ENCODE results near the gene BEST2. TPM values are rescaled to one million over a fixed set of nuclear protein-coding genes. Genes with fewer than 3 reads are reported as not detected.

BEST2 gene
- total and polyA plus RNA-seq, 2 of the 4 experiments (the other 2 are of a cell fraction): not detected

DNA sequence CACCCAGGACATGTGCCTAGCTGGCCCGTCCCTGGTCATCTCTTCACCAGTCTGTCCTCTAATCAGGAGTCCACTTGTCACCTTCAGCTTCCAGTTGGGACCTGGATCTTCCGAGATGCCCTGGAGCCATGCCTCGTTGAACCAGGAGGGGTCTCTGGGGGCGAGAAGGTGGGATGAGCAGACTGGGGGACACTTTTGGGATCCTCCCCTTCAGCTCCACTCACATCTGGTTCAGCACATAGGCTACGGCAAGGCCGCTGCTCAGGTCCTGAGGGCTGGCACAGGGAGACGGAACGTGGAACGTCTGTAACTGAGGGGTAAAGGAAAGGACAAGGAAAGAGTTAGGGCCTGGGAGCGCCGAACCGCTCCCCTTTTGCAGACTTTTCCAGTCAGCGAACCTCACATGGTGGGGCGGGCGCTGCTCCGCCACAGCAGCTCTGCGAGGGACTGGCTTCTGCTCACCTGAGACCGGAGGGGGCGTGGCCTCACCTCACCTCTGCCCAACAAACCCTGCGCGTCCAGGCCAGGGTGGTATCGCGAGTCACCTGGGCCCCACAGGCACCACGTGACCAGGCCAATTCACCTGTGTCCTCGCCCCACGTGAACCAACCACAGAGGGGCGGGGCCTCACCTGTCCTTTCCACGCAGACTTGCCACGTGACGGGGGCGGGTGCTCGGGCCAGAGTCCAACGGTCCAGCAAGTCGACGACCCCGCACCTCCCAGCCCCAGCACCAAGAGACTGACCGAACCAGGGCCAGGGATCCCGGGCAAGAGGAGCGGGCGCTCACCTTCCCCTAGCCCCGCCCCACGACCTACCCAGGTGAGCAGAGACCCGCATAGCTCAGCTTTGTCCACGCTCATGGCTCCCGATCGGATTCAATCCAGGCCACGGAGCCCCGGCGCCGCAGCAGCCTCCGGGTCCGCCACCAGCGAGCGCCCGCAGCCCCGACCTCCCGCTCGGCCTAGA lies 23.3 kb downstream of the BEST2 start, which contains the start of gene HOOK2:
Gene HOOK2, minus strand, starts transcription at position 965 of the 968 bp plus-strand sequence. Its CDS starts 103 bp downstream, at position 862.
- peak within 1 kb of the TSS; percentile 51 for H3K27ac ChIP-seq (ENCODE audit: insufficient read depth, low read length)
- DNase-seq: no peak
- H2BK20ac ChIP-seq (ENCODE audit: low read depth, low read length): 0 out of 2 replicates have a peak within 1 kb of the TSS, but pooled peaks have one; percentile 73
- H3K18ac ChIP-seq (ENCODE audit: low read depth, low read length): peak within 1 kb of the TSS; percentile 33
- peak within 1 kb of the TSS; percentile 81 for H4K91ac ChIP-seq (ENCODE audit: insufficient read depth, low read depth, low read length)
- peak within 1 kb of the TSS; percentile 43 for H4K5ac ChIP-seq (ENCODE audit: low read depth, low read length)
- peak within 1 kb of the TSS; percentile 75 for H3K4me3 ChIP-seq (ENCODE audit: insufficient read depth, low read depth, low read length)
- BruUV-seq (replicated peaks): no TSS peak
- H3K9me1 ChIP-seq (ENCODE audit: insufficient read depth, low read length): peaks cover 18% of the 10 kb centered on the region
- peak within 1 kb of the TSS; percentile 95 for H2AK9ac ChIP-seq (replicated peaks; ENCODE audit: low read depth, low read length, poor library complexity)
- peaks cover 17% of the 10 kb centered on the region for H3K4me1 ChIP-seq (ENCODE audit: control insufficient read depth, insufficient read depth, low read length)
- dilution Hi-C loops (cut with HindIII; ENCODE audit: low sequenced_read_pairs, unreplicated experiment): no loop called here
- TF ChIP-seq MAFK (IDR thresholded peaks at IDR 0.05; ENCODE audit: low read depth, low read length) (no peak), CEBPB (IDR thresholded peaks at IDR 0.05; ENCODE audit: low read depth, low read length) (no peak), MXI1 (IDR thresholded peaks at IDR 0.05; ENCODE audit: borderline replicate concordance, low read depth, low read length) (peak; percentile 31; the same call in 1 of the 2 replicates), FOS (IDR thresholded peaks at IDR 0.05; ENCODE audit: low read depth, low read length) (no peak), SMC3 (IDR thresholded peaks at IDR 0.05; ENCODE audit: low read depth, low read length) (no peak), USF2 (IDR thresholded peaks at IDR 0.05; ENCODE audit: low read depth, low read length) (peak; percentile 63), MAZ (IDR thresholded peaks at IDR 0.05; ENCODE audit: borderline replicate concordance, low read depth, low read length) (no peak), CTCF (conservative IDR thresholded peaks at IDR 0.05; ENCODE audit: low read depth, low read length) (no peak), CHD1 (IDR thresholded peaks at IDR 0.05; ENCODE audit: low read depth, low read length) (no peak)
- H2AK5ac ChIP-seq (ENCODE audit: low read depth, low read length): peak within 1 kb of the TSS; percentile 94
- peak within 1 kb of the TSS; percentile 91 for H3K4ac ChIP-seq (ENCODE audit: low read depth, low read length)
- WGBS, 2 experiments (ENCODE audit: extremely low coverage in 2 of 2, insufficient read length in 1 of 2): 9% methylated on average over 26 of the region's 58 CpGs; no CpG with 5 or more reads in 1 of the 2 experiments
- peak within 1 kb of the TSS; percentile 97 for H2AFZ ChIP-seq (replicated peaks; ENCODE audit: low read length, poor library complexity)
- 0 out of 2 replicates have a peak within 1 kb of the TSS, but pooled peaks have one; percentile 52 for H3K23ac ChIP-seq (ENCODE audit: low read depth, low read length)
- peak within 1 kb of the TSS; percentile 71 for H3K9ac ChIP-seq (ENCODE audit: low read depth, low read length)
- H3K79me1 ChIP-seq (ENCODE audit: low read depth in 1 of 2, low read length in 2 of 2): peaks cover 0 to 32% of the 10 kb centered on the region in 2 experiments; a peak in 3 of 4 replicates
- CTCF ChIA-PET: interaction anchor here (1.3 to 1.4 kb wide), 2 partner anchors 9 to 17 kb away, joined by 3 to 4 read pairs; no protein-coding TSS in a partner anchor
- H3K56ac ChIP-seq (ENCODE audit: extremely low read depth, insufficient read depth, low read length): no peak within 1 kb of the TSS
- peak within 1 kb of the TSS; percentile 81 for H2BK120ac ChIP-seq (ENCODE audit: low read depth, low read length)
- no peaks in the 10 kb centered on the region for H3K9me3 ChIP-seq (ENCODE audit: control insufficient read depth, insufficient read depth, low read length)
- peak within 1 kb of the TSS; percentile 31 to 95; a peak in 3 of 4 replicates for H4K8ac ChIP-seq (ENCODE audit: low read depth in 2 of 2, low read length in 2 of 2)
- POLR2A ChIA-PET (ENCODE audit: unreplicated experiment): no interaction called here
- intact Hi-C loops (cut with micrococcal nuclease): no loop called here
- peak within 1 kb of the TSS; percentile 65 for H3K14ac ChIP-seq (replicated peaks; ENCODE audit: low read depth, low read length)
- in situ Hi-C loops (cut with MboI; ENCODE audit: low sequenced_read_pairs): loop anchor here (5.0 to 25.0 kb wide), 2 partner anchors 62 to 1062 kb away; partner anchors contain the start of gene MAST1
- H3K27me3 ChIP-seq (ENCODE audit: control insufficient read depth, insufficient read depth, low read length): no peaks in the 10 kb centered on the region
- no peaks in the 10 kb centered on the region; the same call in 1 of the 2 replicates for H3K36me3 ChIP-seq (ENCODE audit: control insufficient read depth, insufficient read depth, low read length)
- no peaks in the 10 kb centered on the region for H4K20me1 ChIP-seq (ENCODE audit: insufficient read depth, low read length)
- H3K4me2 ChIP-seq (ENCODE audit: low read depth, low read length): peak within 1 kb of the TSS; percentile 79
- peak within 1 kb of the TSS; percentile 21; the same call in 1 of the 3 replicates for H2BK15ac ChIP-seq (ENCODE audit: low read depth, low read length)
- ATAC-seq (ENCODE audit: low read depth): no peak
- peak within 1 kb of the TSS; percentile 37 for H2BK5ac ChIP-seq (ENCODE audit: low read depth, low read length, poor library complexity, severe bottlenecking)
